Activated CD8-positive, alpha-beta T cell treated with anti-CD3 and anti-CD28 coated beads, Interleukin-2, amount 10 ng/mL, durations not matched to agents 7 days and 5 days (primary cell): ENCODE measurements around the gene PLA2G2D. TPM values are rescaled to one million over a fixed set of nuclear protein-coding genes. Genes with fewer than 3 reads are reported as not detected.

ENCODE experiments used
- ATAC-seq: fragments of 150-1000 bp; cut with Tn5 transposase; one replicate; pipeline ENCODE4 v1.10.0; 2021; ENCODE audit warnings: moderate library complexity
- CTCF ChIA-PET: fragments of 350-600 bp; sonication (Branson Sonifier 250); formaldehyde crosslinking; loops from one replicate; lab custom pipeline; 2021; ENCODE audit warnings: antibody characterized with exemption; lab: Charles Lee
- POLR2A ChIA-PET: fragments of 350-600 bp; sonication (Branson Sonifier 250); formaldehyde crosslinking; loops from one replicate; lab custom pipeline; 2021; ENCODE audit warnings: antibody characterized with exemption; lab: Charles Lee
- DNase-seq: peaks from one replicate; pipeline ENCODE4 v3.0.0-alpha.2; 2020
- H3K27ac Mint-ChIP-seq: one replicate; pipeline ENCODE4 v1.8.0; 2021; ENCODE audit warnings: mild to moderate bottlenecking, mixed read lengths
- H3K27me3 Mint-ChIP-seq: one replicate; pipeline ENCODE4 v1.8.0; 2021; ENCODE audit warnings: low read depth, mixed read lengths
- H3K36me3 Mint-ChIP-seq: one replicate; pipeline ENCODE4 v1.8.0; 2021; ENCODE audit warnings: low read depth, mixed read lengths
- H3K4me1 Mint-ChIP-seq: one replicate; pipeline ENCODE4 v1.8.0; 2021; ENCODE audit warnings: low read depth, mixed read lengths
- H3K4me3 Mint-ChIP-seq: one replicate; pipeline ENCODE4 v1.8.0; 2021; ENCODE audit warnings: mild to moderate bottlenecking, mixed read lengths
- H3K9me3 Mint-ChIP-seq: one replicate; pipeline ENCODE4 v1.8.0; 2022; ENCODE audit warnings: mixed read lengths; ENCODE audit not compliant: insufficient read depth
- total RNA-seq, 2 experiments: library from RNA; stranded (reverse); gene quantifications; one replicate each; pipeline ENCODE4 v1.2.3, GENCODE V29; 2021

Gene PLA2G2D
- total RNA-seq, 2 experiments from 2014 or later, result not detected

DNA sequence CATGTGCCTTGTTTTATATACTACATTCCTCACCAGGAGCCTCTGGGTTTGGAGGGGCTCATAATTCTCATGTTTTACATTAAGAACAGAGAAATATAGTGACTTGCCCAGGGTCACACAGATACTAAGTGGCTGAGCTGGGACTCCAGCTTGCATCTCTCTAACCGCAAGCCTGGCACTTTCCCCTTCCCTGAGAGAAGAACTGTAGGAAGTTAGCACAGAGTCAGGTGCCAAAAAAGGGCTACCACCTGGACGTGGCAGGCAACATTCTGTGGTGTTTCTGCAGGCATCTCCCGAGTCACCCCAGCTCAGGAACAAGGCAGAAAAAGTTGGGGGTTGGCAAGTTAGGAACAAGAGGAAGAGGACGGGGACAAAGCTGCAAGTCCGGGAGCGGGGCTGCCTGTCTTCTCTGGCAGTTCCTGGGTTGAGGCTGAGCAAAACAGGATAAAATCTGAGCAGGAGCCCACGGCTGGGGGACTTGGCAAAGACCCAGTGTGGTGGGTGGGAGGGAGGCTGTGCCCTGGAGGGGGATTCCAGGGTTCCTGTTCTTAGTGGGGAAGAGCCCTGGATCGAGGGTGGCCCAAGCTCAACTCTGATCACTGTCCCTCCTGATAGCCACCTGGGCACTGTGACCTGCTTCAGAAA is 39.6 kb downstream of the PLA2G2D start:
- peaks cover 30% of the 10 kb centered on the region for H3K4me1 Mint-ChIP-seq
- ATAC-seq (no peak), DNase-seq (no peak)
- H3K27ac Mint-ChIP-seq, result peak overlapping the region; percentile 70
- no peaks in the 10 kb centered on the region for H3K36me3 Mint-ChIP-seq
- no peak overlapping the region for H3K4me3 Mint-ChIP-seq
- POLR2A ChIA-PET, result interaction anchor here (0.6 kb wide), 1 partner anchor 546 kb away, joined by 3 read pairs; no protein-coding TSS in a partner anchor
- peaks cover 63% of the 10 kb centered on the region for H3K27me3 Mint-ChIP-seq
- H3K9me3 Mint-ChIP-seq, result no peaks in the 10 kb centered on the region
- CTCF ChIA-PET, result interaction anchor here (1.2 kb wide), 1 partner anchor 163 kb away, joined by 5 read pairs; no protein-coding TSS in a partner anchor

DNA sequence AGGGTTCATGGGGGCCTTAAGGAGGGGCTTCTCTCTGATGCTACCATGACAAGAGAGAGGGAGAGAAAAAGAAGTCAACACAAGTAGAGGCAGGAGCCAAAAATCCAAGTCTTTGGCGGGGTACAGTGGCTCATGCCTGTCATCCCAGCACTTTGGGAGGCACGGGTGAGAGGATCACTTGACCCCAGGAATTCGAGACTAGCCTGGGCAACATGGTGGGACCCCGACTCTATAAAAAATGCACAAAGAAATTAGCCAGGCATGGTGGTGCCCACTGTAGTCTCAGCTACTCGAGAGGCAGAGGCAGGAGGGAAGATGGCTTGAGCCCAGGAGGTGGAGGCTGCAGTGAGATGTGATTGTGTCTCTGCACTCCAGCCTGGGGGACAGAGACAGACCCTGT is 40.6 kb downstream of the PLA2G2D start:
- POLR2A ChIA-PET, result no interaction called here

DNA sequence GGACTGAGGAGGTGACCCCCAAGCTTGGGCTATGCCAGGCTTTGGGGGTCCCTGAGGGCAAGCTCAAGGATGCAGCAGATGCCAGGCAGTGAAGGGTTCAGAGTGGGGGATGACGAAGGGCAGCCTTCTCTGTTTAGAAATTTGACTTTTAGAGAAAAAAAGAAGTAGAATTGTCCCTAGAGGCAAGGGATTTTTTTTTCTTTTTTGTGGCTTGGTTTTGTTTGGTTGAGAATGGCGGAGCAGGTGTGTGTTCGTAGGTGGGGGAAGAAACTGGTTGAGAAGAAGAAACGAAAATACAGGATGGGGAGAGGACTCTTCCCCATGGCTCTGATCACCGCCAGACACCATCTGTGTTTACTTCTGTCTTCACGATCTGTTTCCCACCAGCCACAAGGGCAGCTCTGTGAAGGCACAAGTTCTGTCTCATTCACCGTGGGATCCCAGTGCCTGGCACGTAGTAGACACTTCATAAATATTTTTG is 41.1 kb downstream of the PLA2G2D start:
- H3K27me3 Mint-ChIP-seq, result peaks cover 62% of the 10 kb centered on the region
- no peak for ATAC-seq

More for the DNA sequence above, 40.6 kb downstream of the PLA2G2D start:
- CTCF ChIA-PET, result no interaction called here
- Mint-ChIP-seq H3K4me1 (peaks cover 30% of the 10 kb centered on the region), H3K27me3 (peaks cover 59% of the 10 kb centered on the region), H3K36me3 (no peaks in the 10 kb centered on the region), H3K27ac (no peak overlapping the region), H3K4me3 (no peak overlapping the region), H3K9me3 (no peaks in the 10 kb centered on the region)
- DNase-seq, result no peak
- ATAC-seq, result no peak

DNA sequence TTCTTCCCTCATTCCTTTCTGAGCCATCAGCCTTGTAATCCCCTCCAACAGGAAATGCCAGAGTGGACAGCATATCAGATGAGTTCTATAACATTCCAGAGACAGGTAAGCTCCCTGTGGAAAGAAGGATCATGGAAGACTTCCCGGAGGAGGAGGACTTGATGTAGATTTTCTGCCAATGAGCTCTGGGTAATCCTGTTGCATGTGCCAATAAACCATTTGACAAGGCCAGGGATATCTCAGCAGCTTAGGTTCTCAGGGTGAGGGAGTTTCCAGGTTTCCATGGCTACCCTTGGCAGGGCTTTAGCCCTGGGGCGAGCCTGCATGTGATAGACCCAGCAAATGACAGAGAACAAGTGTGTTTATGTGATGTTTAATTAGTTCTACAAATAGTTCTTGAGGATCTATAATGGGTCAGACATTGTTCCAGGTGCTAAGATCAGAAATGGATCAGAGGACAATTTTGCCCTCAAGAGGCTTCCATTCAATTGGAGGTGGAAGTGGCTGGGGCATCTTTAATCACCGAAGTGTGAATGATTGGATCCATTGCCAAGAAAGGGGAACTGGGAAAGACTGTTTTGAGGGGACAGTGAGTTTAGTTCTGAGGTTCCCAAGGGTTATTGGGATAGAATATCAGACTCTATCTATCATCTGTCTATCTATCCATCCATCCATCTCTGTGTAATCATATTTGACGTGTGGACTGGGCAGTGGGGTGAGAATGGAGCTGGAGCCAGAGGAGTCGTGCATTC is 42.5 kb downstream of the PLA2G2D start:
- no peak overlapping the region for H3K4me3 Mint-ChIP-seq
- peaks cover 29% of the 10 kb centered on the region for H3K4me1 Mint-ChIP-seq
- POLR2A ChIA-PET, result no interaction called here
- H3K9me3 Mint-ChIP-seq, result no peaks in the 10 kb centered on the region
- no peak for DNase-seq
- CTCF ChIA-PET, result no interaction called here
- H3K27ac Mint-ChIP-seq, result no peak overlapping the region
- H3K36me3 Mint-ChIP-seq, result no peaks in the 10 kb centered on the region
- no peak for ATAC-seq
- peaks cover 58% of the 10 kb centered on the region for H3K27me3 Mint-ChIP-seq

More for the DNA sequence above, 41.1 kb downstream of the PLA2G2D start:
- Mint-ChIP-seq H3K36me3 (no peaks in the 10 kb centered on the region), H3K9me3 (no peaks in the 10 kb centered on the region), H3K4me3 (no peak overlapping the region), H3K27ac (peak overlapping the region; percentile 35), H3K4me1 (peaks cover 30% of the 10 kb centered on the region)
- no peak for DNase-seq
- ChIA-PET POLR2A (no interaction called here), CTCF (no interaction called here)

DNA sequence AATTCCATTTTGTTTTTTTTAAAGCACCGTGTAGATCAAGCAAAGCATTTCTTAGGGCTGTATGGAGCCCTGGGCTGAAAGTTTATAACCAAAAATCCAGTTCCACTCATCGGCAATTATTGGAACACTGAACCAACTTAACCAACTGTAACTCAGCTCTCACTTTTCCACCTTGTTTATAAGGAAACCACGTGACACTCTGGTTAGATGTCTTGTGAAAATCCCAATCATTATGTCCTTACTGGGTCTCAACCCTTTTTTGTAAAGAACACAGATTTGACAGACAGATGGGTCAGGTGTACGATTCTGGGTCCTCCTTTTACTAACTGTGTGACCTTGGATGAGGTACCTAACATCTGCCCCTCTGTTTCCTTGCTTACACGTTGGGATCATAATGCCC is 43.1 kb downstream of the PLA2G2D start:
- Mint-ChIP-seq H3K27me3 (peaks cover 55% of the 10 kb centered on the region), H3K4me3 (no peak overlapping the region), H3K9me3 (no peaks in the 10 kb centered on the region), H3K27ac (no peak overlapping the region), H3K36me3 (no peaks in the 10 kb centered on the region), H3K4me1 (peaks cover 22% of the 10 kb centered on the region)
- CTCF ChIA-PET, result no interaction called here
- DNase-seq (no peak), ATAC-seq (no peak)
- POLR2A ChIA-PET, result no interaction called here

GRCh38 chr1:20075345-20075744 is 44.0 kb downstream of the PLA2G2D start:
- Mint-ChIP-seq H3K9me3 (no peaks in the 10 kb centered on the region), H3K36me3 (no peaks in the 10 kb centered on the region), H3K27ac (no peak overlapping the region), H3K4me1 (peaks cover 14% of the 10 kb centered on the region), H3K4me3 (no peak overlapping the region), H3K27me3 (peaks cover 50% of the 10 kb centered on the region)
- ATAC-seq (no peak), DNase-seq (no peak)
- ChIA-PET POLR2A (no interaction called here), CTCF (interaction anchor here (0.5 kb wide), 1 partner anchor 120 kb away, joined by 3 read pairs; no protein-coding TSS in a partner anchor)

DNA sequence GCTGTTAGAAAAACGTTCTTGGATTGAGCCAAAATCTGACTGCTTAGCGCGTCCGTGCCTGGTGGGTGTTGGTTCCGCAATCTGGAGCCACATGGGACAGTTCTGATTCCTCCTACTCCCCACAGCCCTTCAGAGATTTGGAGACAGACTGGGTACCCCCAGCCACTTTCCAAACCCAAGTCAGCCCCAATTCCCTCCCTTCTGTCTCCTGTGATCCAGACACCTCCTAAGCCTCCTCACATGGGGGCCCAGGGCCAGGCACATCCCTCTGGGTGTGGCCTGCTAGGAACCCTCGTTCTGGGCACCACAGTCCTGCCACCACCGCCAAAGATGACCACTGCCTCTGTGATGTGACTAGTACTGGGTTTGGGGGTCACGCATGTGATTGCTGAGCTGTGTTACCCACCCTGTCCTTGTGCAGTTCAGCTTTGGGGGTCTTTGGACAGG is 44.6 kb downstream of the PLA2G2D start:
- no peak overlapping the region for H3K27ac Mint-ChIP-seq
- ATAC-seq (no peak), DNase-seq (no peak)
- POLR2A ChIA-PET, result no interaction called here
- no peaks in the 10 kb centered on the region for H3K36me3 Mint-ChIP-seq
- peaks cover 12% of the 10 kb centered on the region for H3K4me1 Mint-ChIP-seq
- no peaks in the 10 kb centered on the region for H3K9me3 Mint-ChIP-seq
- no peak overlapping the region for H3K4me3 Mint-ChIP-seq
- H3K27me3 Mint-ChIP-seq, result peaks cover 49% of the 10 kb centered on the region
- CTCF ChIA-PET, result no interaction called here

DNA sequence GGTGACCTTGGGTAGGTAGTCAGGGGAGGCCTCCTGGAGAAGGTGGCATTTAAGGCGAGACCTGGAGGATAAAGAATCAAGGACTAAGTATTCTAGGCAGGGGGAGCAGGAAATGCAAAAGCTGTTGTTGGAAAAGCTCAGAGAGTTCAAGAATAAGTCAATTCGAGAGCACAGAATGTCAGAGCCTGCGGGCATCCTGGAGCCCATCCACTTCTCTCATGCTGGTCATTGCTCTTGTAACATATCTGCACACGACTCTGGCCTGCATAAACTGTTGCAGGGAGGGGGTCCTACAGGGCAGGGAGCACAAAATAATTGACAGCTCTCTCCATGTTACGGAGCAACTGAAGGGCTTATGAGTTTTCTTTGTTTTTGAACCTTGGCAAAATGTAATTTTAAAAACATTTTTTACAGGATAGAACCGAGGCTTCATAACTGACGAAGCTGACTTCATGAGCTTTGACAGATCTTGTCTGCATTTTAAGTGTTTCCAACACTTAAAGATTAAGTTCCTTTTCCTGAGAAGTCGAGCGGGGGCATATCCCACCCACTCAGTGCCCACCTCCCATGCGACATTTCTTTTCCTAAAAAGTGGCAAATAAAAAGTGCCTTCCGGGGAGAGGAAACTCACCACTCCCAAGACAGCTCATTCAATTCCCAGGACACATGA is 45.1 kb downstream of the PLA2G2D start:
- ATAC-seq (no peak), DNase-seq (no peak)
- Mint-ChIP-seq H3K27ac (no peak overlapping the region), H3K4me1 (peaks cover 10% of the 10 kb centered on the region), H3K36me3 (no peaks in the 10 kb centered on the region), H3K4me3 (no peak overlapping the region), H3K9me3 (no peaks in the 10 kb centered on the region), H3K27me3 (peaks cover 45% of the 10 kb centered on the region)
- POLR2A ChIA-PET, result no interaction called here
- CTCF ChIA-PET, result no interaction called here

DNA sequence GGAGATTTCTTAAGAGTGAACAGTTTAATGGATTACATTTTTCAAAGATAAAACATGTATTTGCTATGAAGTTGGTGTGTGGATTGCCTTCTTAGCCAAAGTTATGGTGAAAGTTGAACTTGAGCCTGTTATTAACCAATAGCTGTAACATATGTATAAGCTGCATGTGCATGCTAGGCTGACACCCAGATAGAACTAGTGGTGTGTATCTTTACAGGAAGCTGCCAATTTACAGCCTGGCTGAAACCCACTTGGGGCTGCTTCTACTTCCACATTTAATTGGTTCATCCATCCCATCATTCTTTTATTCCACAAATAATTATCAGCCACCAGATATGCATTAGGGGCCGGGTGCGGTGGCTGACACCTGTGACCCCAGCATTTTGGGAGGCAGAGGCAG is 46.1 kb downstream of the PLA2G2D start:
- Mint-ChIP-seq H3K4me3 (no peak overlapping the region), H3K27me3 (peaks cover 41% of the 10 kb centered on the region), H3K27ac (no peak overlapping the region), H3K9me3 (no peaks in the 10 kb centered on the region), H3K4me1 (peaks cover 6% of the 10 kb centered on the region), H3K36me3 (no peaks in the 10 kb centered on the region)
- CTCF ChIA-PET, result no interaction called here
- POLR2A ChIA-PET, result no interaction called here
- no peak for DNase-seq
- no peak for ATAC-seq

GRCh38 chr1:20072771-20073170 is 46.6 kb downstream of the PLA2G2D start:
- DNase-seq (no peak), ATAC-seq (no peak)
- Mint-ChIP-seq H3K4me3 (no peak overlapping the region), H3K36me3 (no peaks in the 10 kb centered on the region), H3K27ac (no peak overlapping the region), H3K9me3 (no peaks in the 10 kb centered on the region), H3K4me1 (peaks cover 1% of the 10 kb centered on the region), H3K27me3 (peaks cover 36% of the 10 kb centered on the region)
- ChIA-PET POLR2A (no interaction called here), CTCF (no interaction called here)

DNA sequence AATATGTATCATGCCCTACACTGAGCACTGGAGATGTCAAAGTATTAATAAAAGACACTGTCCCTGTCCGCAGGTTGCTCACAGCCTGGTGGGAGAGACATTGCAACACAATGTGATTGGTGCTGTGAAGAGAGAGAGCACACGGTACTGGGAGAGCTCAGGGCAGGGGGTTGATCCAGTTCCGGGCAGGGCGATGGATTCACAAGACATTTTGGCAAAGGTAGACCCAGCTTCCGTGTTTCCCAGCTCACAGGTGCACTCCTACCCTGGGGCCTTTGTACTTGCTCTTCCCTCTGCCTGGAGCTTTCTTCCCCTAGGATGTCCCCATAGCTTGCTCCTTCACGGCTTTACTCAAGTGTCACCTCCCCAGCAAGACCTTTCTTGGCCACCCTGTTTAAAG is 47.9 kb downstream of the PLA2G2D start:
- Mint-ChIP-seq H3K4me3 (no peak overlapping the region), H3K4me1 (no peaks in the 10 kb centered on the region), H3K36me3 (no peaks in the 10 kb centered on the region), H3K27me3 (peaks cover 22% of the 10 kb centered on the region), H3K27ac (no peak overlapping the region), H3K9me3 (no peaks in the 10 kb centered on the region)
- no peak for ATAC-seq
- no peak for DNase-seq
- CTCF ChIA-PET, result no interaction called here
- POLR2A ChIA-PET, result no interaction called here

GRCh38 chr1:20070357-20070756 is 49.0 kb downstream of the PLA2G2D start:
- DNase-seq (no peak), ATAC-seq (no peak)
- Mint-ChIP-seq H3K27me3 (peaks cover 24% of the 10 kb centered on the region), H3K4me1 (no peaks in the 10 kb centered on the region), H3K9me3 (no peaks in the 10 kb centered on the region), H3K27ac (no peak overlapping the region), H3K36me3 (no peaks in the 10 kb centered on the region), H3K4me3 (no peak overlapping the region)
- ChIA-PET POLR2A (no interaction called here), CTCF (no interaction called here)
